ENCODE measurements around the gene NRG3.

- no peak for TF ChIP-seq CTCF (IDR thresholded peaks at IDR 0.05; ENCODE audit: control extremely low read depth in 1 of 3, insufficient read depth in 1 of 3, low read depth in 1 of 3, low read length in 3 of 3)
- no peak for TF ChIP-seq MAX (IDR thresholded peaks at IDR 0.05)
- TF ChIP-seq CHD2 (IDR thresholded peaks at IDR 0.05; ENCODE audit: low read length) = no peak
- no peak for TF ChIP-seq BACH1 (IDR thresholded peaks at IDR 0.05; ENCODE audit: low read length)
- no peak for TF ChIP-seq EP300 (IDR thresholded peaks at IDR 0.05; ENCODE audit: borderline replicate concordance in 1 of 2, low read depth in 2 of 2, low read length in 2 of 2)
- TF ChIP-seq JUN (IDR thresholded peaks at IDR 0.05; ENCODE audit: low read depth, low read length) = no peak
- TF ChIP-seq NRF1 (IDR thresholded peaks at IDR 0.05; ENCODE audit: low read depth, low read length) = no peak
- TF ChIP-seq SIX5 (IDR thresholded peaks at IDR 0.05; ENCODE audit: low read depth, low read length) = no peak
- TF ChIP-seq POLR2A (IDR thresholded peaks at IDR 0.05; ENCODE audit: control extremely low read depth in 1 of 2, low read depth in 2 of 2, low read length in 2 of 2) = no peak
- TF ChIP-seq USF2 (IDR thresholded peaks at IDR 0.05; ENCODE audit: low read length) = no peak
- no peak for TF ChIP-seq EZH2 (IDR thresholded peaks at IDR 0.05; ENCODE audit: low read depth, low read length, severe bottlenecking)
These were observed 10.5 kb downstream of the NRG3 start for GRCh38 chr10:81885491-81885890.
